Fibroblast of skin of left quadriceps (primary cell): ENCODE results near the gene TMEM44.
A peak's percentile ranks its signal among the peaks of the same experiment; 100 is the strongest.
"Not testable (repeated sequence)": the region's sequence is repeated elsewhere in the genome, so short reads cannot be mapped to it uniquely, and the experiment has no call there.

Source experiments
- DNase-seq, 2 experiments: peaks; one replicate each; pipeline ENCODE4 v3.0.0-alpha.2; 2013; ENCODE audit warnings: low read depth in 2 of 2

TMEM44 gene

GRCh38 chr3:194554473-194555123 lies 78.6 kb downstream of the TMEM44 start:
- no peak for DNase-seq

- DNase-seq, result no peak
Measured at GRCh38 chr3:194552327-194552949, 80.8 kb downstream of the TMEM44 start.

GRCh38 chr3:194549853-194550252 lies 83.4 kb downstream of the TMEM44 start:
- no peak for DNase-seq

- no peak for DNase-seq
Measured at GRCh38 chr3:194548346-194549321, 84.6 kb downstream of the TMEM44 start.

GRCh38 chr3:194547042-194547441 lies 86.2 kb downstream of the TMEM44 start:
- DNase-seq, result no peak

GRCh38 chr3:194545538-194545937 lies 87.7 kb downstream of the TMEM44 start:
- DNase-seq, result not testable (repeated sequence)

GRCh38 chr3:194543550-194543949 lies 89.7 kb downstream of the TMEM44 start:
- DNase-seq, result no peak

GRCh38 chr3:194541483-194541882 lies 91.7 kb downstream of the TMEM44 start:
- DNase-seq, result no peak

- no peak for DNase-seq
Measured at GRCh38 chr3:194540274-194540905, 92.8 kb downstream of the TMEM44 start.

GRCh38 chr3:194539498-194539897 lies 93.7 kb downstream of the TMEM44 start:
- DNase-seq, result no peak

GRCh38 chr3:194537732-194538247 lies 95.4 kb downstream of the TMEM44 start:
- peak; percentile 48 to 50 for DNase-seq
